GM23338 (cell line): Measurements from ENCODE around the gene PITRM1. TPM values are rescaled to one million over a fixed set of nuclear protein-coding genes. Genes with fewer than 3 reads are reported as not detected.

ENCODE experiments used
- CREB1 ChIP-seq: fragments of 250-450 bp; sonication (Bioruptor Pico); IDR thresholded peaks from 2 replicates; pipeline ENCODE4 v1.5.0; 2020; ENCODE audit warnings: low read depth, mild to moderate bottlenecking, moderate library complexity
- CTCF ChIP-seq, 2 experiments: fragments of 200-600 bp in 1 of 2; sonication (generic) in 1 of 2; conservative IDR thresholded peaks; 2 replicates each; pipeline versions ENCODE4 v1.5.1 to v1.6.1; 2016 to 2017; ENCODE audit warnings: antibody characterized with exemption in 2 of 2, low read depth in 2 of 2, mild to moderate bottlenecking in 2 of 2, moderate library complexity in 1 of 2
- ETS1 ChIP-seq: IDR thresholded peaks from 2 replicates; pipeline ENCODE4 v1.6.1; 2016; ENCODE audit warnings: antibody characterized with exemption
- JUNB ChIP-seq: IDR thresholded peaks from one replicate; pipeline ENCODE4 v1.6.1; 2016; ENCODE audit warnings: antibody characterized with exemption; ENCODE audit not compliant: unreplicated experiment
- POLR2AphosphoS5 ChIP-seq: IDR thresholded peaks from 2 replicates; pipeline ENCODE4 v1.6.1; 2016; ENCODE audit warnings: antibody characterized with exemption, low read depth
- REST ChIP-seq: IDR thresholded peaks from one replicate; pipeline ENCODE4 v1.6.1; 2018; ENCODE audit warnings: antibody characterized with exemption; ENCODE audit not compliant: unreplicated experiment
- ZNF114 ChIP-seq: fragments of 250-450 bp; sonication (Bioruptor Pico); IDR thresholded peaks from 2 replicates; pipeline ENCODE4 v1.5.0; 2020; ENCODE audit warnings: mild to moderate bottlenecking, moderate library complexity
- ZNF462 ChIP-seq: fragments of 250-450 bp; sonication (Bioruptor Pico); IDR thresholded peaks from 2 replicates; pipeline ENCODE4 v1.5.0; 2020; ENCODE audit warnings: mild to moderate bottlenecking, moderate library complexity
- polyA plus RNA-seq: library from polyadenylated mRNA; unstranded; fragments of >200 nt; fragmentation: Nextera tagmentation; extraction: Ambion mirVana; gene quantifications from 2 replicates; pipeline ENCODE4 v1.2.1, GENCODE V29; 2016
- total RNA-seq: library from RNA; depleted of rRNA; stranded (reverse); fragments of >200 nt; shearing (Covaris generic); gene quantifications from 2 replicates; pipeline ENCODE4 v1.2.3, GENCODE V29; 2014

PITRM1 gene
- total and polyA plus RNA-seq, 2 experiments from 2014 or later: 29.0 to 33.0 TPM

GRCh38 chr10:3107426-3107961, 65.1 kb downstream of the PITRM1 start (continued):
- TF ChIP-seq ZNF462 (CRISPR knock-in tag) (no peak), JUNB (no peak), CREB1 (CRISPR knock-in tag) (no peak), ETS1 (no peak), REST (no peak), CTCF (conservative IDR thresholded peaks at IDR 0.05; ENCODE audit: low read depth in 2 of 2) (no peak), ZNF114 (CRISPR knock-in tag) (no peak), POLR2AphosphoS5 (no peak)
